Measurements from ENCODE around the gene SLIT1. TPM values are rescaled to one million over a fixed set of nuclear protein-coding genes. Genes with fewer than 3 reads are reported as not detected.

The SLIT1 gene
- polyA plus RNA-seq, 1 donor (not counting 4 experiments of a cell fraction or from before 2014, with no cell fraction given): 0.01 TPM

DNA sequence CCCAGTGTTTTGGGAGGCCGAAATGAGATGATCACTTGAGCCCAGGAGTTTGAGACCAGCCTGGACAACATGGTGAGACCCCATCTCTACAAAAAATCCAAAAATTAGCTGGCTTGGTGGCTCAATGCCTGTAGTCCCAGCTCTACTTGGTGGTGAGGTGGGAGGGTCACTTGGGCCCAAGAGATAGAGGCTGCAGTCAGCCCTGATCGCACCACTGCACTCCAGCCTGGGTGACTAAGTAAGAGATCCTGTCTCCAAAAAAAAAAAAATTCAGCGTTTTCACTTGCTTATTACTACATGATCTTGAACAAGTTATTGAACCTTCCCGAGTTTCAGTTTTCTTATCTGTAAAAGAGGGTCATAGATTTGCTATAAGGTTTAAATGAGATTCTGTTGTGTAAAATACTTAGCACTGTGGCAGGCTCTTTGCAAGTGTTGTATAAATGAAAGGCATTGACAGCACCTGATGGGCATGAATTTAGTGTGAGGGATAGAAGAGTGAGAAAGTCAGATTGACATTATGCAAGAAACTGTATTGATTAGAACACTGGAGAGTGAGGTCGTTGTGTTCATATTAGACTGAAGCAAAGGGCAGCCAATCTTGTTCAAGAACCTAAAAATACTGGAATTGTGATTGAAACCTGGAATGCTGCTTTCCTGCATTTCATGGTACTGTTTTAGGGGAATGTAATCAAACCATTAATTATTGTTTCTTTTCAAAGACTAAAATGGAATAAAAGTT, 216.9 kb downstream of the SLIT1 start:
- no peak overlapping the region for H3K27ac ChIP-seq (ENCODE audit: control insufficient read depth, insufficient read depth, low read length)
- no peaks in the 10 kb centered on the region for H3K27me3 ChIP-seq (ENCODE audit: control insufficient read depth, extremely low read depth, insufficient read depth, low read length)
- H3K4me2 ChIP-seq (ENCODE audit: control insufficient read depth, extremely low read depth, insufficient read depth, low read depth, low read length): no peak overlapping the region
- no peaks in the 10 kb centered on the region for H4K20me1 ChIP-seq (ENCODE audit: control insufficient read depth, extremely low read depth, insufficient read depth, low read length)
- H3K9me1 ChIP-seq (ENCODE audit: control insufficient read depth, extremely low read depth, insufficient read depth, low read length): no peaks in the 10 kb centered on the region
- H3K36me3 ChIP-seq (ENCODE audit: control insufficient read depth in 2 of 2, extremely low read depth in 1 of 2, insufficient read depth in 2 of 2, low read length in 2 of 2): no peaks in the 10 kb centered on the region
- no peak overlapping the region for H3K9ac ChIP-seq (ENCODE audit: control insufficient read depth, extremely low read depth, insufficient read depth, low read length)
- TF ChIP-seq EZH2 (IDR thresholded peaks at IDR 0.05; ENCODE audit: low read length): no peak
- TF ChIP-seq, protein P1, sequence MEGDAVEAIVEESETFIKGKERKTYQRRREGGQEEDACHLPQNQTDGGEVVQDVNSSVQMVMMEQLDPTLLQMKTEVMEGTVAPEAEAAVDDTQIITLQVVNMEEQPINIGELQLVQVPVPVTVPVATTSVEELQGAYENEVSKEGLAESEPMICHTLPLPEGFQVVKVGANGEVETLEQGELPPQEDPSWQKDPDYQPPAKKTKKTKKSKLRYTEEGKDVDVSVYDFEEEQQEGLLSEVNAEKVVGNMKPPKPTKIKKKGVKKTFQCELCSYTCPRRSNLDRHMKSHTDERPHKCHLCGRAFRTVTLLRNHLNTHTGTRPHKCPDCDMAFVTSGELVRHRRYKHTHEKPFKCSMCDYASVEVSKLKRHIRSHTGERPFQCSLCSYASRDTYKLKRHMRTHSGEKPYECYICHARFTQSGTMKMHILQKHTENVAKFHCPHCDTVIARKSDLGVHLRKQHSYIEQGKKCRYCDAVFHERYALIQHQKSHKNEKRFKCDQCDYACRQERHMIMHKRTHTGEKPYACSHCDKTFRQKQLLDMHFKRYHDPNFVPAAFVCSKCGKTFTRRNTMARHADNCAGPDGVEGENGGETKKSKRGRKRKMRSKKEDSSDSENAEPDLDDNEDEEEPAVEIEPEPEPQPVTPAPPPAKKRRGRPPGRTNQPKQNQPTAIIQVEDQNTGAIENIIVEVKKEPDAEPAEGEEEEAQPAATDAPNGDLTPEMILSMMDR (optimal IDR thresholded peaks at IDR 0.05 in 1 of 3, IDR thresholded peaks at IDR 0.05 in 1 of 3, conservative IDR thresholded peaks at IDR 0.05 in 1 of 3; ENCODE audit: extremely low read depth in 1 of 3, insufficient read depth in 2 of 3, low read length in 3 of 3): no peak
- FAIRE-seq (no peak), DNase-seq (ENCODE audit: low read depth, low spot score) (no peak)
- no peak overlapping the region for H2AFZ ChIP-seq (ENCODE audit: control insufficient read depth, low read length)
- no peaks in the 10 kb centered on the region for H3K9me3 ChIP-seq (ENCODE audit: control insufficient read depth, low read depth, low read length)
- dilution Hi-C loops (cut with MboI; ENCODE audit: extremely low pct_ligation_motif_present, low sequenced_read_pairs): no loop called here
- H3K4me1 ChIP-seq (ENCODE audit: control insufficient read depth, extremely low read depth, insufficient read depth, low read length): no peaks in the 10 kb centered on the region
- no peak overlapping the region for H3K4me3 ChIP-seq (ENCODE audit: control insufficient read depth in 2 of 3, extremely low read depth in 1 of 3, insufficient read depth in 2 of 3, low read depth in 1 of 3, low read length in 3 of 3)
- no peaks in the 10 kb centered on the region for H3K79me2 ChIP-seq (ENCODE audit: control insufficient read depth, insufficient read depth, low read length)

DNA sequence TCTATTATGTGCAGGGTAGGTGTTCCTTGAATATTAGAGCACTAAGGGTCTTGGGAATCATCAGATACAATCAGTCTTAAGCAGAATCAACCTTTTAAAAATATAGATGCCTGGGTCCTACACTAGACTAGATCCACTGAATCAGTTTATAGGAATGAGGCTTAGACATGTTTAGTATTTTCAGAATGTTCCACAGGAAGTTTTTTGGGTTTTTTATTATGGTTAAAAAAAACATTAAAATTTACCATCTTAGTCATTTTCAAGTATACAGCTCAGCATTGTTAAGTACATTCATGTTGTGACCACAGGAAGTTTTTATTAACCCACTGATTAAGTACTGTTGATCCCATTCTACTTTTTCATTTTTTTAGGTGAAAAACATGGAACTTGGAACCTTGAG, 217.9 kb downstream of the SLIT1 start:
- FAIRE-seq: no peak

More for the DNA sequence above, 217.9 kb downstream of the SLIT1 start:
- no peak overlapping the region for H3K9ac ChIP-seq (ENCODE audit: control insufficient read depth, extremely low read depth, insufficient read depth, low read length)
- H3K36me3 ChIP-seq (ENCODE audit: control insufficient read depth in 2 of 2, extremely low read depth in 1 of 2, insufficient read depth in 2 of 2, low read length in 2 of 2): no peaks in the 10 kb centered on the region
- H3K79me2 ChIP-seq (ENCODE audit: control insufficient read depth, insufficient read depth, low read length): no peaks in the 10 kb centered on the region
- H3K27me3 ChIP-seq (ENCODE audit: control insufficient read depth, extremely low read depth, insufficient read depth, low read length): no peaks in the 10 kb centered on the region
- no peak overlapping the region for H3K4me2 ChIP-seq (ENCODE audit: control insufficient read depth, extremely low read depth, insufficient read depth, low read depth, low read length)
- no peaks in the 10 kb centered on the region for H4K20me1 ChIP-seq (ENCODE audit: control insufficient read depth, extremely low read depth, insufficient read depth, low read length)
- no peak overlapping the region for H3K27ac ChIP-seq (ENCODE audit: control insufficient read depth, insufficient read depth, low read length)
- H3K9me3 ChIP-seq (ENCODE audit: control insufficient read depth, low read depth, low read length): no peaks in the 10 kb centered on the region
- DNase-seq (ENCODE audit: low read depth, low spot score): no peak
- H3K4me3 ChIP-seq (ENCODE audit: control insufficient read depth in 2 of 3, extremely low read depth in 1 of 3, insufficient read depth in 2 of 3, low read depth in 1 of 3, low read length in 3 of 3): no peak overlapping the region
- H3K4me1 ChIP-seq (ENCODE audit: control insufficient read depth, extremely low read depth, insufficient read depth, low read length): no peaks in the 10 kb centered on the region
- dilution Hi-C loops (cut with MboI; ENCODE audit: extremely low pct_ligation_motif_present, low sequenced_read_pairs): no loop called here
- H2AFZ ChIP-seq (ENCODE audit: control insufficient read depth, low read length): no peak overlapping the region
- H3K9me1 ChIP-seq (ENCODE audit: control insufficient read depth, extremely low read depth, insufficient read depth, low read length): no peaks in the 10 kb centered on the region
- TF ChIP-seq, protein P1 (optimal IDR thresholded peaks at IDR 0.05 in 1 of 3, IDR thresholded peaks at IDR 0.05 in 1 of 3, conservative IDR thresholded peaks at IDR 0.05 in 1 of 3; ENCODE audit: extremely low read depth in 1 of 3, insufficient read depth in 2 of 3, low read length in 3 of 3): no peak
- no peak for TF ChIP-seq EZH2 (IDR thresholded peaks at IDR 0.05; ENCODE audit: low read length)

All from keratinocyte (primary cell).